Ramos (cell line): ENCODE measurements around the gene NLRC5.

Experiments used
- in situ Hi-C: fragments of 300-500 bp; cut with MboI; formaldehyde crosslinking; loops from one replicate; pipeline ENCODE4 v1.14.3; 2022; ENCODE audit warnings: low sequenced_read_pairs; ENCODE audit not compliant: unreplicated experiment

NLRC5 gene

DNA sequence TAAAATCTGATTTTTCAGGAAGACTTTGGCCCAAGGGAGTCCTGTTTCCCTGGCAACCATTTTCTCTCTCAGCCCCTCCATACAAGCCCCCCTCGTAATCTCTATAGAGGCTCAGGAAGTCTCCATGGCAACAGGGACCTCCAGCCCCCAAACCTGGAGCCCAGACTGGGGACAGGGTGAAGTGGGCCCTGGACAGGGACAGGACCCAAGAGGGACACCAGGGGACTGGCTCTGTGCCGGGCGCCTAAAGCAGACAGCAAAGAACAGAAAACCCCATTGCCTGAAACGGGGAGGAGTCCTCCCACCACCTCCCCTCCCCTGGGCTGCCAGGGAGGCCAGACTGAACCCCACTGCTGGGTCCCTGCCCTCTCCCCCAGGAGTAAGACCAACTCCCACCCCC is 143.7 kb downstream of the NLRC5 start:
- in situ Hi-C loops: no loop called here
